H9 (cell line): ENCODE measurements around the gene RPLP2. TPM values are rescaled to one million over a fixed set of nuclear protein-coding genes. Genes with fewer than 3 reads are reported as not detected.

ENCODE experiments used
- DNase-seq: peaks from one replicate; pipeline ENCODE4 v3.0.0-alpha.2; 2017
- H2AFZ ChIP-seq: one replicate; pipeline ENCODE4 v1.6.1; 2013; ENCODE audit warnings: mild to moderate bottlenecking, low read length, control low read depth, moderate library complexity
- H2AK5ac ChIP-seq: 2 replicates; pipeline ENCODE4 v1.6.1; 2013; ENCODE audit warnings: low read length, control low read depth, mixed read lengths; ENCODE audit not compliant: insufficient read length
- H2BK120ac ChIP-seq: one replicate; pipeline ENCODE4 v1.6.1; 2013; ENCODE audit warnings: low read depth, mild to moderate bottlenecking, low read length, control low read depth, inconsistent platforms; ENCODE audit not compliant: poor library complexity, severe bottlenecking
- H2BK12ac ChIP-seq: 2 replicates; pipeline ENCODE4 v1.6.1; 2013; ENCODE audit warnings: low read length, control low read depth, mixed read lengths, low read depth; ENCODE audit not compliant: insufficient read length
- H2BK15ac ChIP-seq: 2 replicates; pipeline ENCODE4 v1.6.1; 2013; ENCODE audit warnings: low read depth, low read length, control low read depth
- H2BK20ac ChIP-seq: one replicate; pipeline ENCODE4 v1.6.1; 2013; ENCODE audit warnings: low read depth, mild to moderate bottlenecking, low read length, control low read depth, inconsistent platforms; ENCODE audit not compliant: poor library complexity, severe bottlenecking
- H2BK5ac ChIP-seq: 2 replicates; pipeline ENCODE4 v1.6.1; 2013; ENCODE audit warnings: low read length, control low read depth, mixed read lengths; ENCODE audit not compliant: insufficient read length
- H3K14ac ChIP-seq: 2 replicates; pipeline ENCODE4 v1.6.1; 2013; ENCODE audit warnings: low read length, control low read depth; ENCODE audit not compliant: insufficient read depth
- H3K18ac ChIP-seq: 2 replicates; pipeline ENCODE4 v1.6.1; 2013; ENCODE audit warnings: low read depth, mild to moderate bottlenecking, mixed read lengths, low read length, control low read depth; ENCODE audit not compliant: insufficient read length
- H3K23ac ChIP-seq: 2 replicates; pipeline ENCODE4 v1.6.1; 2013; ENCODE audit warnings: low read length, control low read depth, mixed read lengths, low read depth; ENCODE audit not compliant: insufficient read length
- H3K23me2 ChIP-seq: 2 replicates; pipeline ENCODE4 v1.6.1; 2013; ENCODE audit warnings: low read depth, mild to moderate bottlenecking, mixed read lengths, low read length, control low read depth; ENCODE audit not compliant: insufficient read length, poor library complexity, severe bottlenecking
- H3K27ac ChIP-seq: 2 replicates; pipeline ENCODE4 v1.5.1; 2013; ENCODE audit warnings: low read length, control low read depth, mixed read lengths, low read depth; ENCODE audit not compliant: insufficient read length
- H3K27me3 ChIP-seq: 2 replicates; pipeline ENCODE4 v1.6.1; 2013; ENCODE audit warnings: low read length, control low read depth, inconsistent platforms; ENCODE audit not compliant: insufficient read depth
- H3K4ac ChIP-seq: 2 replicates; pipeline ENCODE4 v1.6.1; 2013; ENCODE audit warnings: low read depth, mild to moderate bottlenecking, control low read depth, inconsistent platforms, low read length, moderate library complexity
- H3K4me1 ChIP-seq: 2 replicates; pipeline ENCODE4 v1.6.1; 2013; ENCODE audit warnings: low read length, control low read depth, inconsistent platforms; ENCODE audit not compliant: insufficient read depth
- H3K4me2 ChIP-seq: 2 replicates; pipeline ENCODE4 v1.6.1; 2013; ENCODE audit warnings: low read length, control low read depth, mixed read lengths; ENCODE audit not compliant: insufficient read length, insufficient read depth
- H3K56ac ChIP-seq: 2 replicates; pipeline ENCODE4 v1.6.1; 2013; ENCODE audit warnings: low read depth, mild to moderate bottlenecking, mixed read lengths, low read length, control low read depth; ENCODE audit not compliant: insufficient read length
- H3K79me1 ChIP-seq: 2 replicates; pipeline ENCODE4 v1.6.1; 2013; ENCODE audit warnings: low read depth, mild to moderate bottlenecking, moderate library complexity, low read length, control low read depth, inconsistent platforms; ENCODE audit not compliant: insufficient read depth, poor library complexity, severe bottlenecking
- H3K79me2 ChIP-seq: 2 replicates; pipeline ENCODE4 v1.6.1; 2013; ENCODE audit warnings: low read length, control low read depth, inconsistent platforms; ENCODE audit not compliant: insufficient read depth
- H3K9ac ChIP-seq: 2 replicates; pipeline ENCODE4 v1.6.1; 2013; ENCODE audit warnings: low read length, control low read depth, mixed read lengths; ENCODE audit not compliant: insufficient read length; ENCODE audit errors: extremely low read depth
- H3K9me3 ChIP-seq: one replicate; pipeline ENCODE4 v1.6.1; 2013; ENCODE audit warnings: low read depth, low read length, inconsistent platforms; ENCODE audit not compliant: control insufficient read depth
- H3T11ph ChIP-seq: one replicate; pipeline ENCODE4 v1.6.1; 2013; ENCODE audit warnings: mild to moderate bottlenecking, low read length, control low read depth, inconsistent platforms
- H4K20me1 ChIP-seq: one replicate; pipeline ENCODE4 v1.6.1; 2013; ENCODE audit not compliant: control insufficient read depth, insufficient read length, insufficient read depth
- H4K5ac ChIP-seq: 2 replicates; pipeline ENCODE4 v1.6.1; 2013; ENCODE audit warnings: low read depth, mild to moderate bottlenecking, mixed read lengths, low read length, control low read depth; ENCODE audit not compliant: insufficient read length
- H4K8ac ChIP-seq: replicated peaks from 2 replicates; pipeline ENCODE4 v1.6.1; 2013; ENCODE audit warnings: low read length, control low read depth, mixed read lengths, low read depth; ENCODE audit not compliant: insufficient read length
- H4K91ac ChIP-seq: 2 replicates; pipeline ENCODE4 v1.6.1; 2013; ENCODE audit warnings: low read depth, mild to moderate bottlenecking, moderate library complexity, mixed read lengths, low read length, control low read depth; ENCODE audit not compliant: insufficient read length
- H3K27ac Mint-ChIP-seq, 3 experiments: 2 replicates in 2 of 3; 3 replicates in 1 of 3; pipeline ENCODE4 v1.8.0; 2020 to 2021; ENCODE audit warnings: mixed read lengths in 3 of 3, mild to moderate bottlenecking in 1 of 3, moderate library complexity in 1 of 3
- H3K27me3 Mint-ChIP-seq: 2 replicates; pipeline ENCODE4 v1.8.0; 2021; ENCODE audit warnings: low read depth, mild to moderate bottlenecking, moderate library complexity, mixed read lengths
- H3K36me3 Mint-ChIP-seq, 3 experiments: 2 replicates in 2 of 3; 3 replicates in 1 of 3; pipeline ENCODE4 v1.8.0; 2020 to 2021; ENCODE audit warnings: low read depth in 3 of 3, mixed read lengths in 3 of 3; ENCODE audit not compliant: insufficient read depth in 1 of 3
- H3K4me1 Mint-ChIP-seq, 2 experiments: 2 replicates each; pipeline ENCODE4 v1.8.0; 2020; ENCODE audit warnings: mixed read lengths in 2 of 2
- H3K4me3 Mint-ChIP-seq, 2 experiments: 2 replicates in 1 of 2; 3 replicates in 1 of 2; pipeline ENCODE4 v1.8.0; 2020 to 2021; ENCODE audit warnings: mild to moderate bottlenecking in 2 of 2, mixed read lengths in 2 of 2, moderate library complexity in 1 of 2
- H3K9me3 Mint-ChIP-seq, 2 experiments: 2 replicates in 1 of 2; 3 replicates in 1 of 2; pipeline ENCODE4 v1.8.0; 2020; ENCODE audit warnings: mild to moderate bottlenecking in 2 of 2, mixed read lengths in 2 of 2, moderate library complexity in 1 of 2
- WGBS: extraction: QIAGEN DNeasy Blood & Tissue Kit; methylation state at CpG from one replicate; pipeline ENCODE4 v1.1.7; 2013; ENCODE audit warnings: missing lambda C conversion rate, low lambda C conversion rate, mixed read lengths; ENCODE audit not compliant: insufficient read length; ENCODE audit errors: extremely low coverage; 5-methylcytosine and 5-hydroxymethylcytosine counted together
- total RNA-seq: library from RNA; stranded (reverse); gene quantifications from 2 replicates; pipeline ENCODE4 v1.2.1, GENCODE V29; 2021
- TF ChIP-seq, protein P1 (sequence below): fragments of 200-600 bp; sonication (generic); conservative IDR thresholded peaks from 3 replicates; pipeline ENCODE4 v1.8.0; 2021; ENCODE audit warnings: antibody characterized with exemption, mild to moderate bottlenecking

The RPLP2 gene
- total RNA-seq, 1 experiment from 2014 or later: 2,138 TPM

DNA sequence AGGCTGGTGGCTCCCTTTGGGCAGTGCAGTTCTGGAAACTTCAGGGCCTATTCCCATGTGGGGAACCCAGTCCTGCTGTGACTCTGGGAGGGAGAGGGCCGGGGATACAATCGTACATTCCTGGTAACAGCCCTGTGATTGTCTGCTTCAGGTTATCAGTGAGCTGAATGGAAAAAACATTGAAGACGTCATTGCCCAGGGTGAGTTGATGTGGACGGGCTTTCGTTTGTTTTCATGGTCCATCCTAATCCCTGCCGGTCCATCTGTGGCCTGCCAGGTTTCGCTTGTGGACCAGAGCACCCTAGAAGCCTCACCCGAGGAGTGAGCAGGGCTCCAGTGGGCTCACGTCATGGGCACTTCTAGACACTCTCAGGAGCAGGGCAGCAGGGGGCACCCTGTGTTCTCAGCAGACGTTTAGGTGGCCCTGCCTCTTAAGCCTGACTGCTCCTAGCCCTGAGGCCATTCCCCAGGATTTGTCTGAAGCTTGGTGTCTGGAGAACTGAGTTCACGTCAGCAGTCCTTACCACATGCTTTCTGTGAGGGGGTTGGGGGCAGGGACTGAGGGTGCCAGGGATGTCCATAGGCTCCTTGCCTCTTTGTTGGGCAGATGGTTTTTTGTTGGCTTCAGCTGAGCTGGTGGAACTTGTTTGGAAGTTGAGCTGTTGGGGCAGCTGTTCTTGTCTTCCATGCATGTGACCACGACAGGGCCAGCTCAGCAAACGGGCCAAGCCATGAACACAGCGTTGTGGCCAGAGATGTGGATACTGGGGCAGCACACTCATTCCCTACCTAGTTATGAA, 1.9 kb downstream of the RPLP2 start:
- Histone ChIP-seq H4K91ac (no peak overlapping the region), H3K79me2 (peaks cover 10% of the 10 kb centered on the region; the same call in 1 of the 2 replicates), H4K20me1 (no peaks in the 10 kb centered on the region), H3K9me3 (no peaks in the 10 kb centered on the region), H3K4me1 (no peaks in the 10 kb centered on the region), H2AK5ac (no peak overlapping the region), H3K23me2 (peaks cover 12% of the 10 kb centered on the region), H3K56ac (no peak overlapping the region), H2BK120ac (no peak overlapping the region), H4K5ac (no peak overlapping the region), H3K9ac (peak overlapping the region; percentile 61), H2AFZ (no peak overlapping the region), H3K4me2 (peak overlapping the region; percentile 57), H2BK12ac (no peak overlapping the region), H3K23ac (no peak overlapping the region), H4K8ac (no peak overlapping the region), H3K27ac (no peak overlapping the region), H2BK5ac (no peak overlapping the region), H3K27me3 (no peaks in the 10 kb centered on the region), H3K14ac (no peak overlapping the region), H2BK20ac (no peak overlapping the region), H3T11ph (no peak overlapping the region), H3K79me1 (peaks cover 9% of the 10 kb centered on the region), H3K18ac (no peak overlapping the region), H2BK15ac (no peak overlapping the region), H3K4ac (no peak overlapping the region)
- no peak for DNase-seq
- Mint-ChIP-seq H3K27ac (peak overlapping the region; percentile 22 to 88 (median 75); a peak in 4 of 7 replicates), H3K4me1 (peaks cover 15 to 32% of the 10 kb centered on the region in 2 experiments), H3K9me3 (no peaks in the 10 kb centered on the region), H3K27me3 (no peaks in the 10 kb centered on the region; the same call in 1 of the 2 replicates), H3K36me3 (peaks cover 29 to 40% (median 31%) of the 10 kb centered on the region in 3 experiments), H3K4me3 (peak overlapping the region; percentile 91 to 96)
- WGBS: no CpG with 5 or more reads among the region's 14 CpGs
- TF ChIP-seq, protein P1, sequence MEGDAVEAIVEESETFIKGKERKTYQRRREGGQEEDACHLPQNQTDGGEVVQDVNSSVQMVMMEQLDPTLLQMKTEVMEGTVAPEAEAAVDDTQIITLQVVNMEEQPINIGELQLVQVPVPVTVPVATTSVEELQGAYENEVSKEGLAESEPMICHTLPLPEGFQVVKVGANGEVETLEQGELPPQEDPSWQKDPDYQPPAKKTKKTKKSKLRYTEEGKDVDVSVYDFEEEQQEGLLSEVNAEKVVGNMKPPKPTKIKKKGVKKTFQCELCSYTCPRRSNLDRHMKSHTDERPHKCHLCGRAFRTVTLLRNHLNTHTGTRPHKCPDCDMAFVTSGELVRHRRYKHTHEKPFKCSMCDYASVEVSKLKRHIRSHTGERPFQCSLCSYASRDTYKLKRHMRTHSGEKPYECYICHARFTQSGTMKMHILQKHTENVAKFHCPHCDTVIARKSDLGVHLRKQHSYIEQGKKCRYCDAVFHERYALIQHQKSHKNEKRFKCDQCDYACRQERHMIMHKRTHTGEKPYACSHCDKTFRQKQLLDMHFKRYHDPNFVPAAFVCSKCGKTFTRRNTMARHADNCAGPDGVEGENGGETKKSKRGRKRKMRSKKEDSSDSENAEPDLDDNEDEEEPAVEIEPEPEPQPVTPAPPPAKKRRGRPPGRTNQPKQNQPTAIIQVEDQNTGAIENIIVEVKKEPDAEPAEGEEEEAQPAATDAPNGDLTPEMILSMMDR: no peak
